K562 (cell line): Measurements from ENCODE around the gene COX6A2.

ENCODE experiments used
- CTCF ChIP-seq, 3 experiments: IDR thresholded peaks in 2 of 3; conservative IDR thresholded peaks in 1 of 3; 2 replicates each; pipeline ENCODE4 v1.5.1; 2011 to 2012; ENCODE audit warnings: low read length in 3 of 3, mild to moderate bottlenecking in 3 of 3, control low read depth in 2 of 3, improper control_type of control experiment in 1 of 3, inconsistent platforms in 1 of 3, low read depth in 1 of 3, mixed read lengths in 1 of 3, moderate library complexity in 1 of 3; ENCODE audit not compliant: insufficient read depth in 2 of 3
- FOXA1 ChIP-seq: fragments of 450-650 bp; IDR thresholded peaks from 2 replicates; pipeline ENCODE4 v1.6.1; 2016; ENCODE audit warnings: mild to moderate bottlenecking, borderline replicate concordance
- MYC ChIP-seq, 2 experiments: fragments of 250-450 bp in 1 of 2; sonication (Bioruptor Pico) in 1 of 2; IDR thresholded peaks; 2 replicates each; pipeline versions ENCODE4 v1.5.1 to v1.6.1; 2012 to 2021; ENCODE audit warnings: low read depth in 2 of 2, borderline replicate concordance in 1 of 2, improper control_type of control experiment in 1 of 2, low read length in 1 of 2, mild to moderate bottlenecking in 1 of 2, moderate library complexity in 1 of 2
- RBM39 ChIP-seq: fragments of 200-400 bp; formaldehyde crosslinking; optimal IDR thresholded peaks from 2 replicates; pipeline ENCODE3; 2018; ENCODE audit warnings: low read depth, low read length
- SREBF2 ChIP-seq: sonication (generic); formaldehyde crosslinking; IDR thresholded peaks from 2 replicates; pipeline ENCODE4 v1.4.0; 2020; ENCODE audit warnings: mild to moderate bottlenecking, missing genetic modification reagents
- SRSF9 ChIP-seq: fragments of 200-400 bp; formaldehyde crosslinking; IDR thresholded peaks from 2 replicates; pipeline ENCODE4 v1.6.1; 2017; ENCODE audit warnings: low read depth, low read length, borderline replicate concordance
- ZNF140 ChIP-seq: fragments of 250-450 bp; sonication (Bioruptor Pico); IDR thresholded peaks from 2 replicates; pipeline ENCODE4 v1.8.0; 2021; ENCODE audit warnings: moderate library complexity, mild to moderate bottlenecking, inconsistent platforms
- ZZZ3 ChIP-seq: fragments of 450-650 bp; IDR thresholded peaks from 2 replicates; pipeline ENCODE4 v1.6.1; 2016; ENCODE audit warnings: antibody characterized with exemption, mild to moderate bottlenecking, moderate library complexity
- TF ChIP-seq, protein P1 (sequence below): fragments of 200-400 bp; formaldehyde crosslinking; IDR thresholded peaks from 2 replicates; pipeline ENCODE4 v1.6.1; 2017; ENCODE audit warnings: mild to moderate bottlenecking, low read depth, low read length, moderate library complexity

- TF ChIP-seq MYC (IDR thresholded peaks at IDR 0.05; ENCODE audit: low read depth, low read length) (no peak), MYC (CRISPR knock-in tag; IDR thresholded peaks at IDR 0.05; ENCODE audit: borderline replicate concordance, low read depth) (no peak), SREBF2 (no peak), FOXA1 (no peak), CTCF (IDR thresholded peaks at IDR 0.05 in 2 of 3, conservative IDR thresholded peaks at IDR 0.05 in 1 of 3; ENCODE audit: insufficient read depth in 2 of 3, low read depth in 1 of 3, low read length in 3 of 3) (no peak), RBM39 (no peak), SRSF9 (no peak), ZZZ3 (no peak), ZNF140 (CRISPR knock-in tag) (no peak)
- TF ChIP-seq, protein P1, sequence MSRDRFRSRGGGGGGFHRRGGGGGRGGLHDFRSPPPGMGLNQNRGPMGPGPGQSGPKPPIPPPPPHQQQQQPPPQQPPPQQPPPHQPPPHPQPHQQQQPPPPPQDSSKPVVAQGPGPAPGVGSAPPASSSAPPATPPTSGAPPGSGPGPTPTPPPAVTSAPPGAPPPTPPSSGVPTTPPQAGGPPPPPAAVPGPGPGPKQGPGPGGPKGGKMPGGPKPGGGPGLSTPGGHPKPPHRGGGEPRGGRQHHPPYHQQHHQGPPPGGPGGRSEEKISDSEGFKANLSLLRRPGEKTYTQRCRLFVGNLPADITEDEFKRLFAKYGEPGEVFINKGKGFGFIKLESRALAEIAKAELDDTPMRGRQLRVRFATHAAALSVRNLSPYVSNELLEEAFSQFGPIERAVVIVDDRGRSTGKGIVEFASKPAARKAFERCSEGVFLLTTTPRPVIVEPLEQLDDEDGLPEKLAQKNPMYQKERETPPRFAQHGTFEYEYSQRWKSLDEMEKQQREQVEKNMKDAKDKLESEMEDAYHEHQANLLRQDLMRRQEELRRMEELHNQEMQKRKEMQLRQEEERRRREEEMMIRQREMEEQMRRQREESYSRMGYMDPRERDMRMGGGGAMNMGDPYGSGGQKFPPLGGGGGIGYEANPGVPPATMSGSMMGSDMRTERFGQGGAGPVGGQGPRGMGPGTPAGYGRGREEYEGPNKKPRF, result no peak
Observed at GRCh38 chr16:31473264-31473984, 45.3 kb upstream of the COX6A2 start.
